Measurements from ENCODE around the gene PRKN.
"Not testable (repeated sequence)": the region's sequence is repeated elsewhere in the genome, so short reads cannot be mapped to it uniquely, and the experiment has no call there.

The PRKN gene

DNA sequence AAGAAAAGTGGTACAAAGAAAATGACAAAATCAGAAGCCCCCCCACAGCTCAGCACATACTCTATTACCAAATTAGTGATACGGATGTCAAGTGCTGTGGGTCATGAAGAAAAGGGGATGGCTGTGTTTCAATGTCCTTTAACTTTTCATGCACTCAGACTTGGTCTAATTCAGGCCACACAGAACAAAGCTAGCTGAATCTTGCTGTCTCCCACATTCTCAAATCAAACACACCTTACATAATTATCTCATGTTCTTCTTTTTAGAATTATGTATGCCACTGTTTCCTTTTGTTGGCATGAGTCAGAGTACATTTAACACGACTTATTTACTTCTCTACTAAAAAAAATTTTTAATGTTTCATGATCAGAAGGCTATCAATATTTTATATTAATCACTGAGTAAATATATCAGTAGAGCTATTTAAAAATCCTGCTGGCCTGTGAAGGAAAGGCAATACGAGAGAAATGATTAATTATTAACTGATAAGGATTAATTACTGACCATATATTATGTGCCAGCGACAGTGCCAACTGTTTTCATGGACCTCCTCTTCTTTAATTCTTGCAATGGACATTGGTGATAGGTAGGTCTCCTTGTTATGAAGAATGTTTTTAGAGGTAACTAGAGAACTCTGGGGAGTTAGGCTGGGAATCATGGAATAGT is 857.2 kb downstream of the PRKN start:
- no peak for DNase-seq (ENCODE audit: low read depth in 2 of 2, low spot score in 1 of 2)

- no peak for DNase-seq (ENCODE audit: low read depth in 2 of 2, low spot score in 1 of 2)
Observed at GRCh38 chr6:161869491-161869890, 858.1 kb downstream of the PRKN start.

DNA sequence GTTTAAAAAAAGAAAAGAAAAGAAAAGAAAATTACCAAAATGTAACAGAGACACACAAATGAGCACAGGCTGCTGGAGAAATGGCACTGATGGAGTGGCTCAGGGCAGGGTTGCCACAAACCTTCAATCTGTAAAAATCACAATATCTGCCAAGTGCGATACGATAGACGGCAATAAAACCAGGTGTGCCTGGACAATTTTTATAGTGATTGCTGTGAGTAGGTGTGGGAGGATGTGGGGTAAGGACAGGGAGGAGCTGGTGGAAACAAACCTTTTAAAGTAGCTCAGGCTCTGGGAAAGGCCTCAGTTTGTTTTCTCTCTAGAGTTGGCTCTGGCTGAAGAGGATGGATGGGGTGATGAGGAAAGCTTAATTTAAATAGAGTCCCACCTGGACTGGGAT is 861.0 kb downstream of the PRKN start:
- DNase-seq (ENCODE audit: low read depth in 2 of 2, low spot score in 1 of 2), result no peak

GRCh38 chr6:161861061-161861460 is 866.5 kb downstream of the PRKN start:
- not testable (repeated sequence) for DNase-seq (ENCODE audit: low read depth in 2 of 2, low spot score in 1 of 2)

GRCh38 chr6:161853657-161854056 is 873.9 kb downstream of the PRKN start:
- DNase-seq (ENCODE audit: low read depth in 2 of 2, low spot score in 1 of 2), result no peak

- DNase-seq (ENCODE audit: low read depth in 2 of 2, low spot score in 1 of 2), result not testable (repeated sequence)
Observed at GRCh38 chr6:161851486-161851885, 876.1 kb downstream of the PRKN start.

DNA sequence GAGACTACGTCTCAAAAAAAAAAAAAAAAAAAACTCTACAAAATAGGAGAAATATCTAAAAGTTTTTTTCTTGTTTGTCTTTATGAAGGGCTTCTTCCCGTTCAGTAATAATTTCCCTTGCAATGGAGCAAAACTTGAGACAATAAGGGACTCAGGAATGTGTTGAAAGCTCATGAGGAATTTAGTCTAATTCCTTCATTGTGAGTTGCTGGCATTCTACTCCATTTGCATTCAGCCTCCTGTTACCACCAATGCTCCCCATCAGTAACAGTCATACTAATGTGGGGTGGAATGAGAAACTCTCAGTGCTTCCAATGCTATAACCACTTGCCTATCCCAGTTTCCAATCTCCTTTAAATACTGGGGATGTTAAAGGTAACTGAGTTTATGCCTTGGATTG is 877.0 kb downstream of the PRKN start:
- DNase-seq (ENCODE audit: low read depth in 2 of 2, low spot score in 1 of 2), result no peak

DNA sequence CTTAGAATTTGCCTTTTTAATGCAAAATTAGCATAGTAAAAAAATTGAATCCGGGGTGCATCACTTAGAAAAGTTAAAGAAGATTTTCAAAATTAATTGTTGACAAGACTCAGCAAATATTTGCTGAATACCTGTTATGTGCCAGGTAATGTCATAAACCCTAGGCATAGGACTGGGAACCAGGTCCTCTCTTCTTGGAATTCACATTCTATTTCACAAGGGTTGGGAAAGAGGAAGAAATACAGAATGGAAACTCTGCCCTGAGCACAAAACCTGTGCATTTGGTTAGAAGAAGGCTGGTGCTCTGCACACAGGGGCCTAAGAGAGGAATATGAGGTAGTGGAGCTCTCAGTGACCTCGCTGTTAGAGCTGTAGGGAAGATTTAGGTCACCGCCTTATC is 879.9 kb downstream of the PRKN start:
- no peak for DNase-seq (ENCODE audit: low read depth in 2 of 2, low spot score in 1 of 2)

- DNase-seq (ENCODE audit: low read depth in 2 of 2, low spot score in 1 of 2), result no peak
Observed at GRCh38 chr6:161844804-161845203, 882.8 kb downstream of the PRKN start.

DNA sequence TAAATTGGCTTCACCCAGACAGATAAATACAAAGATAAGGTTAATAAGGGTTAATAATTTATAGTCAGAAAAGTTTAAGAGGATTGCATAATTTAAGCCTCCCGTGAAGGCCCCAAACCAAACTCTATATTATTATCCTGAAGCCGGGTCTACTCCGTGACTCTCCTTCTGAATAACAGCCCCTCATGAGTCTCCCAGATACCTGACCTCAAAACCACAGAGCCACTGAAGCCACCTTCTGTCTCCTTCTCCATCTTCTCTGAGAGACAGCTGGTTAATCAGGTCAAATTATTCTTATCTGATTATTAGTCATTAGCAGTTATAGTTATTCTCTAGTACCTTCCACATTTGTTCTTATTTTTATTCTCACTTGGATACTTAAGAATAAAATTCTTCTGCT is 884.5 kb downstream of the PRKN start:
- no peak for DNase-seq (ENCODE audit: low read depth in 2 of 2, low spot score in 1 of 2)

- no peak for DNase-seq (ENCODE audit: low read depth in 2 of 2, low spot score in 1 of 2)
Observed at GRCh38 chr6:161840380-161840779, 887.2 kb downstream of the PRKN start.

- no peak for DNase-seq (ENCODE audit: low read depth in 2 of 2, low spot score in 1 of 2)
Observed at GRCh38 chr6:161838306-161839035, 889.1 kb downstream of the PRKN start.

DNA sequence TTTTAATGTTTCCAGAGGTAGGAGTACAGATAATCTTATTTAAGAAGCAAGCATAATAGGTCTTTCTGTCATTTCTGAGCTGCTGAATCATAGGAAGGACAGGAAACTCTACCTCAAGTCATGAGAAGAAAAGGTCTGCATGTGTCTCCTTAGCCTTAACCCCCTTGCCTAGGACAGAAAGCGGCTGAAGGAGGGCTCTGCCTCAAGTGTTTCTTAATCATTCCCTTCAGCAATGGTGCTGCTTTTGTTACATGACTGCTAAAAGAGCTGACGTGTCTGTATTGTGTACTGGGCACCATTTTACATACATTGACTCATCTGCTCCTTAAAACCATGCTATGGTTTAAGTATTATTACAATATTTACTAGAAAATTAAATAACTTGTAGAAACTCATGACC is 889.7 kb downstream of the PRKN start:
- no peak for DNase-seq (ENCODE audit: low read depth in 2 of 2, low spot score in 1 of 2)

DNA sequence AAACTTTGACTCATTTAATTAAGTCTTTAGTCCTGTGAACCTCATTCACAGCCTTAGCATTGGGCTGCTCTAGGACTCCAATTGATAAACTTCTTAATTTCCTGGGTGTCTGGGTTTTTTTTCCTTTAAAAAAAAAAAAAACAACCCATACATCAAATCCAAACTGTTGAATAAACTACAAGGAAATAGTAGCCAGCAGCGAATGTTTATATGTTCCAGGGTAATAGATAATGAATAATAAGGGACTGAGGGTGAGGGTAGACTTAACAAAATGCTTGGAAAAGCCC is 890.2 kb downstream of the PRKN start:
- no peak for DNase-seq (ENCODE audit: low read depth in 2 of 2, low spot score in 1 of 2)

GRCh38 chr6:161836643-161837448 is 890.7 kb downstream of the PRKN start:
- DNase-seq (ENCODE audit: low read depth in 2 of 2, low spot score in 1 of 2), result no peak

- DNase-seq (ENCODE audit: low read depth in 2 of 2, low spot score in 1 of 2), result no peak
Observed at GRCh38 chr6:161835500-161836215, 891.9 kb downstream of the PRKN start.

GRCh38 chr6:161834426-161834825 is 893.1 kb downstream of the PRKN start:
- no peak for DNase-seq (ENCODE audit: low read depth in 2 of 2, low spot score in 1 of 2)

DNA sequence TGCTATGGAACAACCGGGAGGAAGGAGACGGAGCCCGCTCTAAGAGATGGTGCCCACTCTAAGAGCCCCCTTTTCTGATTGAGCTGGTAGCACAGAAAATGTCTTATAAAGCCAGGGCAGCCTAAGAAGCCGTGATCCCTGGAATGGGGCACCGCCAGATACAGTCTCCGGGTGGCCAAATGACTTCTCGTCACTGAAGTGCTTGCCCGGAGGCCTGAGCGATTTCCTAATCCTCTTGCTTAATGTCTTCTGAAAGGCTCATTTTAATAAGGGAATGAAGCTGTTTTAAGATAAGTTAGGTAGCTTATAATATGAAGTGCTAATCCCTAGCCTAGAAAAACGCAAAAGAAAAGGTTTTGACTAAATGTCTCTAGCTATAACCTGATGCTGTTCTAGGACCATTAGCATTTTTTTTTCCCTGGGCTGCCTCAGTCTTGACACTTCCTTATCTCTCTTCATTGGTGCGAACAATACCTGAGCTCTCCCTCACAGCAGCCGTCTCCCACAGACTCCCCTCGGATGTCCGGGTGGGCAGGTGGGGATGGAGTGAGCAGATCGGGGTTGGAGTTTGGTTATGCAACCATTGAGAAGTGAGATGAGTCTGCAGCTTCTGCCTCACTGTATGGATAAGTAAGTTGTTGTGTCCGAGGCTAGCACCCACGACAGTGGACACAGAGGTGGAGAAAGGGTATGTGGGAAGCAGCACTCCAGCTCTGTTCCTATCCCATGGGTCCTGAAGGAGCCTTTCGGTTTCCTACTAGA is 894.3 kb downstream of the PRKN start:
- no peak for DNase-seq (ENCODE audit: low read depth in 2 of 2, low spot score in 1 of 2)

DNA sequence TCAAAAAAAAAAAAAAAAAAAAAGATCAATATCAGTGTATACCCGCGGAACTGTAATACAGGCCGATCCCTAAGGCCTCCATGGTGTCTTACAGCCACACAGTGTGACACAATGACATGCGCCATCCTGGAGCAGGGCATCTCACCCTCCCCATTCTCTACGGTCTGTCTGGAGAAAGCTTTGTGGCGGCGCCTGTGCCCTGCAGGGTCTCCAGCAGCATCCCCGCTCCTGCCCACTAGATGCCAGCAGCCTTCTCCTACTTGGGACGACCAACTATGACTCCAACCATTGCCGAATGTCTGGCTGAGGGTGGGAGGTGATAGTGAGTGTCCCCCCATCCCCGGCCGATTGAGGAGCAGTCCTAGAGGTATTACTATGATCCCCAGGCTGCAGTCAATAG is 894.9 kb downstream of the PRKN start:
- DNase-seq (ENCODE audit: low read depth in 2 of 2, low spot score in 1 of 2), result no peak

DNA sequence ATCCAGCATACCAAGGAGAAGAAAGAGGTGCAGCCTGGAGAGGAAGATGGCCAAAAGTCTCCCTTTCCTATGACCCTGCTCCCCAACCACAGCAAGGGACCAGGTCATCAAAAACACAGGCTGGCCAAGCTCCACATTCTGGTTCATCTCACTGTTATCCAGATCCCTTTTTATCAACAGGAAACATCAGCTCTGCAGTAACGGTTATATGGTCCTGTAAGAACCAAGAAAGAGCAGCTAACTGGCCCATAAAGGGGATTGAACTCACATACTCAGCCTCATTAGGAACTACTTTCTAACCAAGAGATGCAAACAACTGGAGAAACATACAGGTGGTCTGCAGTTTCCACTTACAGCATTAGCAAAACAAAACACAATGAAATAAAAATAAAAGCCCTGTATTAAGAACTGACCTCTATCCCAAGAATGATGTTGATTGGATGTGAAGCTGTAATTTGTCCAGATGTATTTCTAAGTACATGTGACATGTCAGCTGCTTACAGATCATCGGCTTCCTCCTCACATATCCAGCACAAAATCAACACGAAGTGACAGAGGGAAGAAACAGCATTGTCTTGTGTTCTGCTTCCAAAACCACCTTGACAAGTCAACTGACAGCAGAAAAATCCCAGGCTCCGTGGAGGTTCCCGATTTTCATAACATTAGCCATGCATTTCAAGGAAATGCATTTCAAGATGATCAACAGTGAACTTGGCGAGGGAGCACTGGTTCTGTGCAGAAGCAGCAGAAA is 896.5 kb downstream of the PRKN start:
- DNase-seq (ENCODE audit: low read depth in 2 of 2, low spot score in 1 of 2), result no peak

All from stimulated activated CD8-positive, alpha-beta memory T cell treated with anti-CD3 and anti-CD28 coated beads, Interleukin-4, amount 100 ng/mL, for 1 hour (primary cell).